Mesendoderm (in vitro differentiated cells): ENCODE data around the gene MSX2.

Experiments
- DNase-seq: peaks from one replicate; pipeline ENCODE4 v3.0.0; 2013
- H2AK5ac ChIP-seq: 2 replicates; pipeline ENCODE4 v1.6.1; 2013; ENCODE audit warnings: low read length, inconsistent platforms
- H2BK120ac ChIP-seq: 2 replicates; pipeline ENCODE4 v1.6.1; 2013; ENCODE audit warnings: low read depth, mild to moderate bottlenecking, low read length, moderate library complexity, mixed read lengths
- H2BK15ac ChIP-seq: replicated peaks from 2 replicates; pipeline ENCODE4 v1.6.1; 2013; ENCODE audit warnings: low read depth, mild to moderate bottlenecking, moderate library complexity
- H2BK5ac ChIP-seq: 2 replicates; pipeline ENCODE4 v1.6.1; 2013; ENCODE audit warnings: low read length, inconsistent platforms
- H3K18ac ChIP-seq: 2 replicates; pipeline ENCODE4 v1.6.1; 2013; ENCODE audit warnings: mild to moderate bottlenecking, low read length, mixed read lengths
- H3K23ac ChIP-seq: one replicate; pipeline ENCODE4 v1.6.1; 2013; ENCODE audit warnings: low read length
- H3K27ac ChIP-seq: 2 replicates; pipeline ENCODE4 v1.5.1; 2013; ENCODE audit warnings: low read depth, mild to moderate bottlenecking, inconsistent platforms, low read length, moderate library complexity
- H3K27me3 ChIP-seq: 2 replicates; pipeline ENCODE4 v1.6.1; 2013; ENCODE audit warnings: low read length, control low read depth, mild to moderate bottlenecking, inconsistent platforms; ENCODE audit not compliant: insufficient read depth, poor library complexity
- H3K36me3 ChIP-seq: 2 replicates; pipeline ENCODE4 v1.6.1; 2013; ENCODE audit warnings: low read length, inconsistent platforms; ENCODE audit not compliant: control insufficient read depth, insufficient read depth
- H3K4ac ChIP-seq: one replicate; pipeline ENCODE4 v1.6.1; 2013; ENCODE audit warnings: low read depth, mild to moderate bottlenecking, low read length, moderate library complexity
- H3K4me1 ChIP-seq: 2 replicates; pipeline ENCODE4 v1.6.1; 2013; ENCODE audit warnings: low read depth, low read length, inconsistent platforms; ENCODE audit not compliant: control insufficient read depth
- H3K4me2 ChIP-seq: 2 replicates; pipeline ENCODE4 v1.6.1; 2013; ENCODE audit warnings: low read length
- H3K4me3 ChIP-seq: 2 replicates; pipeline ENCODE4 v1.5.1; 2013; ENCODE audit warnings: mild to moderate bottlenecking, low read length
- H3K56ac ChIP-seq: one replicate; pipeline ENCODE4 v1.6.1; 2013; ENCODE audit warnings: low read length
- H3K79me1 ChIP-seq: 2 replicates; pipeline ENCODE4 v1.6.1; 2013; ENCODE audit warnings: low read length, inconsistent platforms
- H3K79me2 ChIP-seq: 2 replicates; pipeline ENCODE4 v1.6.1; 2013; ENCODE audit warnings: mild to moderate bottlenecking, low read length; ENCODE audit not compliant: control insufficient read depth, insufficient read depth
- H3K9ac ChIP-seq: 2 replicates; pipeline ENCODE4 v1.6.1; 2013; ENCODE audit warnings: low read length, inconsistent platforms
- H4K5ac ChIP-seq: one replicate; pipeline ENCODE4 v1.6.1; 2013; ENCODE audit warnings: low read length
- H4K8ac ChIP-seq: one replicate; pipeline ENCODE4 v1.6.1; 2013; ENCODE audit warnings: low read depth, mild to moderate bottlenecking, control low read depth, low read length, moderate library complexity
- WGBS: extraction: QIAGEN DNeasy Blood & Tissue Kit; methylation state at CpG from one replicate; pipeline ENCODE4 v1.1.7; 2013; ENCODE audit warnings: low lambda C conversion rate, missing lambda C conversion rate; ENCODE audit not compliant: insufficient coverage; ENCODE audit errors: extremely low coverage; 5-methylcytosine and 5-hydroxymethylcytosine counted together

MSX2 gene

GRCh38 chr5:174729075-174729680, 4.8 kb downstream of the MSX2 start:
- peak overlapping the region; percentile 59 for H3K56ac ChIP-seq
- H2BK120ac ChIP-seq = no peak overlapping the region
- H2BK5ac ChIP-seq = no peak overlapping the region
- H3K79me2 ChIP-seq = peaks cover 47% of the 10 kb centered on the region
- no peaks in the 10 kb centered on the region for H3K27me3 ChIP-seq
- H3K4me2 ChIP-seq = no peak overlapping the region
- H4K8ac ChIP-seq = no peak overlapping the region
- no CpG with 5 or more reads among the region's 18 CpGs for WGBS
- H2AK5ac ChIP-seq = no peak overlapping the region
- no peak overlapping the region for H3K4me3 ChIP-seq
- H3K4ac ChIP-seq = no peak overlapping the region
- H3K79me1 ChIP-seq = no peaks in the 10 kb centered on the region
- DNase-seq = peak; percentile 22
- peaks cover 2% of the 10 kb centered on the region for H3K36me3 ChIP-seq
- peaks cover 11% of the 10 kb centered on the region for H3K4me1 ChIP-seq
- no peak overlapping the region for H3K27ac ChIP-seq
- no peak overlapping the region for H2BK15ac ChIP-seq
- H3K18ac ChIP-seq = no peak overlapping the region
- H3K9ac ChIP-seq = no peak overlapping the region
- no peak overlapping the region for H4K5ac ChIP-seq
- H3K23ac ChIP-seq = no peak overlapping the region

GRCh38 chr5:174731214-174732035, 7.0 kb downstream of the MSX2 start:
- Histone ChIP-seq H3K9ac (peak overlapping the region; percentile 65), H2BK15ac (no peak overlapping the region), H2AK5ac (no peak overlapping the region), H3K79me2 (peaks cover 26% of the 10 kb centered on the region), H3K27ac (peak overlapping the region; percentile 77), H3K4me1 (peaks cover 13% of the 10 kb centered on the region), H3K4me2 (peak overlapping the region; percentile 55), H3K36me3 (peaks cover 2% of the 10 kb centered on the region), H3K79me1 (no peaks in the 10 kb centered on the region), H3K56ac (peak overlapping the region; percentile 85), H2BK120ac (no peak overlapping the region), H3K4ac (no peak overlapping the region), H2BK5ac (no peak overlapping the region), H3K23ac (no peak overlapping the region), H3K18ac (peak overlapping the region; percentile 44), H3K27me3 (no peaks in the 10 kb centered on the region), H3K4me3 (no peak overlapping the region), H4K5ac (no peak overlapping the region), H4K8ac (no peak overlapping the region)
- peak; percentile 85 for DNase-seq
- WGBS = no CpG with 5 or more reads among the region's 45 CpGs

- peak overlapping the region; percentile 3 for H2BK120ac ChIP-seq
- peaks cover 17% of the 10 kb centered on the region for H3K79me2 ChIP-seq
- WGBS = no CpG with 5 or more reads among the region's 62 CpGs
- H2BK15ac ChIP-seq = no peak overlapping the region
- H3K4me2 ChIP-seq = peak overlapping the region; percentile 55
- H2AK5ac ChIP-seq = no peak overlapping the region
- peak overlapping the region; percentile 77 for H3K27ac ChIP-seq
- H3K23ac ChIP-seq = peak overlapping the region; percentile 33
- peak overlapping the region; percentile 65 for H3K9ac ChIP-seq
- peaks cover 2% of the 10 kb centered on the region for H3K36me3 ChIP-seq
- H3K4me1 ChIP-seq = peaks cover 13% of the 10 kb centered on the region
- H3K79me1 ChIP-seq = no peaks in the 10 kb centered on the region
- no peaks in the 10 kb centered on the region for H3K27me3 ChIP-seq
- peak overlapping the region; percentile 44 for H3K18ac ChIP-seq
- H3K56ac ChIP-seq = peak overlapping the region; percentile 85
- peak overlapping the region; percentile 60 for H2BK5ac ChIP-seq
- H3K4me3 ChIP-seq = no peak overlapping the region
- H3K4ac ChIP-seq = peak overlapping the region; percentile 84
- no peak overlapping the region for H4K5ac ChIP-seq
- no peak overlapping the region for H4K8ac ChIP-seq
- peak; percentile 86 for DNase-seq
Observed at GRCh38 chr5:174732036-174733020, 7.9 kb downstream of the MSX2 start.

GRCh38 chr5:174733091-174733690, 8.8 kb downstream of the MSX2 start:
- Histone ChIP-seq H3K27me3 (no peaks in the 10 kb centered on the region), H3K4me3 (no peak overlapping the region)

GRCh38 chr5:174733836-174734235, 9.5 kb downstream of the MSX2 start:
- H3K4me1 ChIP-seq = peaks cover 7% of the 10 kb centered on the region
- no CpG with 5 or more reads among the region's 3 CpGs for WGBS
- H3K56ac ChIP-seq = no peak overlapping the region

More at GRCh38 chr5:174733091-174733690, 8.8 kb downstream of the MSX2 start:
- H2BK15ac ChIP-seq = no peak overlapping the region
- no CpG with 5 or more reads among the region's 15 CpGs for WGBS
- peaks cover 7% of the 10 kb centered on the region for H3K4me1 ChIP-seq
- peak overlapping the region; percentile 1 for H3K4me2 ChIP-seq
- peak overlapping the region; percentile 16 for H2BK120ac ChIP-seq
- peak overlapping the region; percentile 44 for H3K18ac ChIP-seq
- no peak overlapping the region for H4K8ac ChIP-seq
- H3K9ac ChIP-seq = peak overlapping the region; percentile 65
- peak overlapping the region; percentile 33 for H3K23ac ChIP-seq
- H3K79me2 ChIP-seq = peaks cover 9% of the 10 kb centered on the region
- DNase-seq = peak; percentile 75
- peak overlapping the region; percentile 84 for H3K4ac ChIP-seq
- H2BK5ac ChIP-seq = peak overlapping the region; percentile 60
- H3K27ac ChIP-seq = peak overlapping the region; percentile 24
- H3K79me1 ChIP-seq = no peaks in the 10 kb centered on the region
- peaks cover 2% of the 10 kb centered on the region for H3K36me3 ChIP-seq
- no peak overlapping the region for H2AK5ac ChIP-seq
- H3K56ac ChIP-seq = peak overlapping the region; percentile 85
- no peak overlapping the region for H4K5ac ChIP-seq

More at GRCh38 chr5:174733836-174734235, 9.5 kb downstream of the MSX2 start:
- Histone ChIP-seq H4K5ac (no peak overlapping the region), H3K23ac (no peak overlapping the region), H2BK120ac (peak overlapping the region; percentile 16), H4K8ac (no peak overlapping the region), H3K9ac (no peak overlapping the region), H2BK5ac (no peak overlapping the region), H3K27me3 (no peaks in the 10 kb centered on the region), H3K27ac (no peak overlapping the region), H3K36me3 (peaks cover 2% of the 10 kb centered on the region), H3K79me1 (no peaks in the 10 kb centered on the region), H3K18ac (peak overlapping the region; percentile 29), H3K4ac (peak overlapping the region; percentile 84), H2BK15ac (no peak overlapping the region), H3K4me3 (no peak overlapping the region), H3K4me2 (no peak overlapping the region), H3K79me2 (peaks cover 5% of the 10 kb centered on the region), H2AK5ac (no peak overlapping the region)
- peak; percentile 26 for DNase-seq
